HUES6 (cell line): ENCODE results near the gene OR11H6.
"Not testable (repeated sequence)": the region's sequence is repeated elsewhere in the genome, so short reads cannot be mapped to it uniquely, and the experiment has no call there.

ENCODE experiments used
- H3K27ac ChIP-seq: 2 replicates; pipeline ENCODE4 v1.7.0; 2013; ENCODE audit warnings: low read depth, mild to moderate bottlenecking, low read length, inconsistent platforms
- H3K27me3 ChIP-seq: 2 replicates; pipeline ENCODE4 v1.6.1; 2013; ENCODE audit warnings: low read length; ENCODE audit not compliant: control insufficient read depth, insufficient read depth
- H3K36me3 ChIP-seq: 2 replicates; pipeline ENCODE4 v1.6.1; 2013; ENCODE audit warnings: low read length; ENCODE audit not compliant: control insufficient read depth, insufficient read depth
- H3K4me1 ChIP-seq: 2 replicates; pipeline ENCODE4 v1.6.1; 2013; ENCODE audit warnings: low read length; ENCODE audit not compliant: control insufficient read depth, insufficient read depth
- H3K4me3 ChIP-seq: 2 replicates; pipeline ENCODE4 v1.5.1; 2013; ENCODE audit warnings: low read depth, low read length
- H3K9ac ChIP-seq: one replicate; pipeline ENCODE4 v1.6.1; 2013; ENCODE audit warnings: mild to moderate bottlenecking, low read length
- H3K9me3 ChIP-seq: 2 replicates; pipeline ENCODE4 v1.6.1; 2013; ENCODE audit warnings: low read depth, low read length; ENCODE audit not compliant: control insufficient read depth, insufficient read depth

The OR11H6 gene

GRCh38 chr14:20195170-20195569 is 28.3 kb upstream of the OR11H6 start:
- not testable (repeated sequence) for H3K36me3 ChIP-seq, H3K27ac ChIP-seq, H3K4me1 ChIP-seq, H3K27me3 ChIP-seq, H3K4me3 ChIP-seq, H3K9ac ChIP-seq
- peaks cover 52% of the 10 kb centered on the region; the same call in 1 of the 2 replicates for H3K9me3 ChIP-seq

DNA sequence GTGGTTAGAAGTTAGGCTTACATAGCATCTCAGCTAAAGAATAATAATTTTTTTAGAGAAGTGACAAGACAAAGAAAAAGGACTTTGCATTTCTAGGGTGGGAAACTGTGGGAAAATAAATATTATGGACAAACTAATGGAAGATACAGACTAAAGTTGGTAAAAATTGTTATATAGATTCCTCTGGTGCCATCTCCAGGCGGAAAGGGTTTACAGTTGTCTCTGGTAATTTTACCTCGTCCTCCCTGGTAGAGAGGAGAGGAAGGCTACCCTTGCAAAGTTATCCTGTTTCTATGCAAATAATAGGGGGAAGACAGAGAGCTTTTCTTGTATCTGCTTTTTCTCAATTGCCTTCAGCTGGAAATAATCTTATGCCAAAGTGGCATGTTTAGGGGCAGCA is 27.6 kb upstream of the OR11H6 start:
- Histone ChIP-seq H3K27ac (no peak overlapping the region), H3K4me1 (no peaks in the 10 kb centered on the region), H3K9ac (no peak overlapping the region), H3K36me3 (no peaks in the 10 kb centered on the region), H3K9me3 (peaks cover 49% of the 10 kb centered on the region; the same call in 1 of the 2 replicates), H3K27me3 (no peaks in the 10 kb centered on the region), H3K4me3 (no peak overlapping the region)

DNA sequence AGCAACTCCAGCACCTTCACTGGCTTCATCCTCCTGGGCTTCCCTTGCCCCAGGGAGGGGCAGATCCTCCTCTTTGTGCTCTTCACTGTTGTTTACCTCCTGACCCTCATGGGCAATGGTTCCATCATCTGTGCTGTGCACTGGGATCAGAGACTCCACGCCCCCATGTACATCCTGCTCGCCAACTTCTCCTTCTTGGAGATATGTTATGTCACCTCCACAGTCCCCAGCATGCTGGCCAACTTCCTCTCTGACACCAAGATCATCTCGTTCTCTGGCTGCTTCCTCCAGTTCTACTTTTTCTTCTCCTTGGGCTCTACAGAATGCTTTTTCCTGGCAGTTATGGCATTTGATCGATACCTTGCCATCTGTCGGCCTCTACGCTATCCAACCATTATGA is 26.1 kb upstream of the OR11H6 start:
- H3K9ac ChIP-seq: no peak overlapping the region
- H3K27ac ChIP-seq: no peak overlapping the region
- H3K9me3 ChIP-seq: peaks cover 46% of the 10 kb centered on the region; the same call in 1 of the 2 replicates
- H3K4me3 ChIP-seq: no peak overlapping the region
- H3K36me3 ChIP-seq: no peaks in the 10 kb centered on the region
- no peaks in the 10 kb centered on the region for H3K27me3 ChIP-seq
- no peaks in the 10 kb centered on the region for H3K4me1 ChIP-seq

- Histone ChIP-seq H3K4me3 (no peak overlapping the region), H3K27me3 (no peaks in the 10 kb centered on the region), H3K4me1 (no peaks in the 10 kb centered on the region), H3K9ac (no peak overlapping the region), H3K9me3 (peaks cover 37% of the 10 kb centered on the region; the same call in 1 of the 2 replicates), H3K36me3 (no peaks in the 10 kb centered on the region), H3K27ac (no peak overlapping the region)
These were observed 24.5 kb upstream of the OR11H6 start for GRCh38 chr14:20198991-20199390.

DNA sequence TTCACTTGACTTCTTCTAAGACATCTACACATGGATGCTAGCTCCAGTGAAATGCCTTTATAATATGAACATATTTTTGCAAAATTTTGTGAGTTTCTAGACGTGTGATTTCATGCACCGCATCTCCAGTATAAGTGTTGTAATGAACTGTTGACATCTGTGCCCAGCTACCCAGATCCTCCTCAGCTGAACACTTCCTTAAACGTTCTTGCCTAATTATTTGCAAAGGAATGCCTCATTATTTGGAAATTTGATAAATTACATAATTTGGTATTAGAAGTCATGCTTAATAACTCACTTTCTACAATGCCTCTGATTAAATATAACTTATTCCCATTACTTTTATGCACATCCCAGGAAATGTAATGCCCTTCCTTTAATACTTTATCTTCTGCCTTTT is 18.8 kb upstream of the OR11H6 start:
- peaks cover 36% of the 10 kb centered on the region; the same call in 1 of the 2 replicates for H3K9me3 ChIP-seq

DNA sequence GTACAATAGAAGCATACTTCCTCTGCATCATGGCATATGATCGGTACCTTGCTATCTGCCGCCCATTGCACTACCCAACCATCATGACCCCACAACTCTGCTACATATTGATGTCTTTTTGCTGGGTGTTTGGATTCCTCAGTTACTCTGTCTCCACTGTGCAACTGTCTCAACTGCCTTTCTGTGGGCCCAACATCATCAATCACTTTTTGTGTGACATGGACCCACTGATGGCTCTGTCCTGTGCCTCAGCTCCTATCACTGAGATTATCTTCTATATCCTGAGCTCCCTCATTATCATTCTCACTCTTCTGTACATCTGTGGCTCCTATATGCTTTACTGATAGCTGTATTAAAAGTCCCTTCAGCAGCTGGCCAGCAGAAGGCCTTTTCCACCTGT is 13.9 kb upstream of the OR11H6 start:
- H3K4me3 ChIP-seq: no peak overlapping the region
- no peak overlapping the region for H3K27ac ChIP-seq
- no peaks in the 10 kb centered on the region for H3K4me1 ChIP-seq
- H3K9ac ChIP-seq: no peak overlapping the region
- peaks cover 37% of the 10 kb centered on the region; the same call in 1 of the 2 replicates for H3K9me3 ChIP-seq
- H3K36me3 ChIP-seq: no peaks in the 10 kb centered on the region
- H3K27me3 ChIP-seq: no peaks in the 10 kb centered on the region

More for the DNA sequence above, 18.8 kb upstream of the OR11H6 start:
- Histone ChIP-seq H3K4me1 (no peaks in the 10 kb centered on the region), H3K36me3 (no peaks in the 10 kb centered on the region), H3K9ac (no peak overlapping the region), H3K4me3 (no peak overlapping the region), H3K27ac (no peak overlapping the region), H3K27me3 (no peaks in the 10 kb centered on the region)

DNA sequence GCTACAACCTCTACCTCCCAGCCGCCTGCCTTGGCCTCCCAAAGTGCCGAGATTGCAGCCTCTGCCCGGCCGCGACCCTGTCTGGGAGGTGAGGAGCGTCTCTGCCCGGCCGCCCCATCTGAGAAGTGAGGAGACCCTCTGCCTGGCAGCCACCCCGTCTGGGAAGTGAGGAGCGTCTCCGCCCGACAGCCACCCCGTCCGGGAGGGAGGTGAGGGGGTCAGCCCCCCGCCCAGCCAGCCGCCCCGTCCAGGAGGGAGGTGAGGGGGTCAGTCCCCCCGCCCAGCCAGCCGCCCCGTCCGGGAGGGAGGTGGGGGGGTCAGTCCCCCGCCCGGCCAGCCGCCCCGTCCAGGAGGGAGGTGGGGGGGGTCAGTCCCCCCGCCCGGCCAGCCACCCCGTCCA is 11.1 kb upstream of the OR11H6 start:
- peaks cover 34% of the 10 kb centered on the region; the same call in 1 of the 2 replicates for H3K9me3 ChIP-seq
- H3K27ac ChIP-seq, H3K9ac ChIP-seq, H3K4me3 ChIP-seq, H3K27me3 ChIP-seq, H3K4me1 ChIP-seq, H3K36me3 ChIP-seq: not testable (repeated sequence)

DNA sequence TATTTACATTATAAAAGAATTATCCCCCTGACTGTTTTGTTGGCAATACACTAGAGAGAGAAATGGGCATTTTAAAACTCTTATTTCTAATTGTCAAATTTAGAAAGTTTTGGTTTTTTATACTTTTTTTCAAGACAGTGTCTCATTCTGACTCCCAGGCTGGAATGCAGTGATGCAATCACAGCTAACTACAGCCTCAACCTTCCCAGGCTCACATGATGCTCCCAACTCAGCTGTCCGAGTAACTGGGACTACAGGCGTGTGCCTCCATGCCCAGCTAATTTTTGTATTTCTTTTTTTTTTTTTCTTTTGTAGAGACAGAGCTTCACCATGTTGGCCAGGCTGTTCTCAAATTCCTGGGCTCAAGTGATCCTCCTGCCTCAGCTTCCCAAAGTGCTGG is 8.3 kb upstream of the OR11H6 start:
- Histone ChIP-seq H3K27me3 (no peaks in the 10 kb centered on the region), H3K4me3 (no peak overlapping the region), H3K4me1 (peaks cover 3% of the 10 kb centered on the region; the same call in 1 of the 2 replicates), H3K27ac (no peak overlapping the region), H3K9me3 (peaks cover 24% of the 10 kb centered on the region; the same call in 1 of the 2 replicates), H3K9ac (no peak overlapping the region), H3K36me3 (no peaks in the 10 kb centered on the region)

DNA sequence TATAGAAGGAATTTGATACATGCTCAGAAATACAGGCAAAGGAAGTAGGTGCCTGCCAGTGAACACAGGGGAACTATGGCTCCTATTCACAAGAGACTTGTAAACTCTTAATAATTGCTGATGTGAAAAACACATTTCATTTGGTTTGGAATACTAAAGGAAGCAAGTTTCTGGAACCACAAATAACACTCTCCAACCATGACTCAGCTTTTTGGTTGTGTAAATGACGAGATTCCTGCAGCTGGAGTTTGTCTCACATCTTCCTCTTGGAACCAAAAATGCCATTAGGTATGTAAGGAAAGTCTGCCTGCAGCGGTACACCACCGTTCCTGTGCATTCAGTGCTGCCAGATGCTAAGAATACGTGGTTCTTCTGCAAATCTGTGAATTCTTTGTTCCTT is 4.5 kb upstream of the OR11H6 start:
- Histone ChIP-seq H3K27me3 (no peaks in the 10 kb centered on the region), H3K36me3 (no peaks in the 10 kb centered on the region), H3K9me3 (peaks cover 28% of the 10 kb centered on the region; the same call in 1 of the 2 replicates), H3K4me3 (no peak overlapping the region), H3K4me1 (peaks cover 3% of the 10 kb centered on the region; the same call in 1 of the 2 replicates), H3K27ac (no peak overlapping the region), H3K9ac (no peak overlapping the region)

DNA sequence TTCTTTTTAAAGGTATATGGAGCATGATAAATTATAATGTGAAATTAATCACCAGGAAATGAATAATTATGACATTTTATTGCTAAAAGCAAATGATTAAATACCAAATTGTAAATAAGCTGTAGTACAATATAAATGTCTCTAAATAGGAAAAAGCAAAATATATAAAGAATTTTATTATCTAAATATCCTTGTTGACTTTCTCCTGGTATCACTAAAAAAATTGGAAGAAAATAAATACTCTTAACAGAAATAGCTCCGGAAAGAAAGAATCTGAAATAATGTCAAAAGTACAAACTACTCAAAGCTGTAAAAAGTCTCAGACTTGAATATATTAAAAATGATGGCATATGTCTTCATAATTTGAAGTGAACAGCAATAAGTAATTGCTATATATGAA is 5.2 kb downstream of the OR11H6 start, which contains the start of gene OR11H7:
TSS of gene OR11H7 (plus strand) at position 301 of the 400 bp plus-strand sequence.
- no peaks in the 10 kb centered on the region for H3K4me1 ChIP-seq
- no peaks in the 10 kb centered on the region for H3K27me3 ChIP-seq
- no peaks in the 10 kb centered on the region for H3K36me3 ChIP-seq
- H3K9ac ChIP-seq: no peak within 1 kb of the TSS
- no peak within 1 kb of the TSS for H3K27ac ChIP-seq
- no peak within 1 kb of the TSS for H3K4me3 ChIP-seq
- peaks cover 41% of the 10 kb centered on the region; the same call in 1 of the 2 replicates for H3K9me3 ChIP-seq

DNA sequence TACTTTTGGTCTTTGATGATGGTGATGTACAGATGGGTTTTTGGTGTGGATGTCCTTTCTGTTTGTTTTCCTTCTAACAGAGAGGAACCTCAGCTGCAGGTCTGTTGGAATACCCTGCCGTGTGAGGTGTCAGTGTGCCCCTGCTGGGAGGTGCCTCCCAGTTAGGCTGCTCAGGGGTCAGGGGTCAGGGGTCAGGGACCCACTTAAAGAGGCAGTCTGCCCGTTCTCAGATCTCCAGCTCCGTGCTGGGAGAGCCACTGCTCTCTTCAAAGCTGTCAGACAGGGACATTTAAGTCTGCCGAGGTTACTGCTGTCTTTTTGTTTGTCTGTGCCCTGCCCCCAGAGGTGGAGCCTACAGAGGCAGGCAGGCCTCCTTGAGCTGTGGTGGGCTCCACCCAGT is 11.9 kb downstream of the OR11H6 start:
- not testable (repeated sequence) for H3K36me3 ChIP-seq, H3K27me3 ChIP-seq, H3K27ac ChIP-seq, H3K9ac ChIP-seq, H3K4me1 ChIP-seq, H3K4me3 ChIP-seq
- H3K9me3 ChIP-seq: peaks cover 17% of the 10 kb centered on the region; the same call in 1 of the 2 replicates
